ENCODE measurements around the gene ADGRE2. TPM values are rescaled to one million over a fixed set of nuclear protein-coding genes. Genes with fewer than 3 reads are reported as not detected.
"Not testable (repeated sequence)": the region's sequence is repeated elsewhere in the genome, so short reads cannot be mapped to it uniquely, and the experiment has no call there.

The ADGRE2 gene
- total RNA-seq (1 to 10 TPM; 1.0 to 5.3 TPM), polyA plus RNA-seq (1 to 10 TPM in 1 of 2 donors, under 1 TPM in 1; 0.40 to 1.3 TPM)

GRCh38 chr19:14778110-14778845, at the start of gene ADGRE2:
Gene ADGRE2, minus strand, starts transcription at chr19:14778560. Its CDS starts 1,804 bp downstream, at chr19:14776756.
- not testable (repeated sequence) for H3K9ac ChIP-seq (ENCODE audit: low read depth in 1 of 2, low read length in 2 of 2); DNase-seq (ENCODE audit: low spot score); H3K4me1 ChIP-seq (ENCODE audit: control insufficient read depth in 4 of 4, insufficient read depth in 4 of 4, low read length in 3 of 4); H3K36me3 ChIP-seq (ENCODE audit: control insufficient read depth in 4 of 4, insufficient read depth in 3 of 4, low read depth in 1 of 4, low read length in 3 of 4); H3K9me3 ChIP-seq (ENCODE audit: control insufficient read depth in 4 of 4, low read length in 3 of 4); H3K27me3 ChIP-seq (ENCODE audit: control insufficient read depth in 4 of 4, insufficient read depth in 4 of 4, low read length in 3 of 4); H3K27ac ChIP-seq (ENCODE audit: low read depth in 1 of 2, low read length in 2 of 2); H3K4me3 ChIP-seq (ENCODE audit: low read depth in 1 of 3, low read length in 3 of 3)
- WGBS, result 72% methylated on average over 12 of the region's 12 CpGs

DNA sequence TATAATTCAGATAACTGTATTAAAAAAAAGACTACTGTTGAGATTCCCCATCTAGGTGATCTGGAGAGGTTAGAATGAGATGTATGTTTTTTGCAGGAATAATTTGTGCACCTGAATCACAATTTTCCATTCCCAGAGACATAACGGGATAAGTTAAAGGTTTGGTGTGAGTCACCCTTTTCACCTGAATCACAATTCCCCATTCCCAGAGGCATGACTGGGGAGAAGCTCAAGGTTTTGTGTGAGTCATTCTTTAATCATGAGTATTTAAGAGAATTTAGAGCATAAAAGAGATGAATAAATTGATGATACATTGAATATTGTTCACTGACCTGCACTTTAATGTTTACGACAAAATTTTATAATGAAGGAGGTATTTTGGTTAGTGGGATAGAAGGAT, 47.6 kb upstream of the ADGRE2 start:
- no peak for DNase-seq (ENCODE audit: low spot score)
- H3K9ac ChIP-seq (ENCODE audit: low read depth in 1 of 2, low read length in 2 of 2), result no peak overlapping the region
- peaks cover 0 to 5% (median 3%) of the 10 kb centered on the region in 4 donors for H3K27me3 ChIP-seq (ENCODE audit: control insufficient read depth in 4 of 4, insufficient read depth in 4 of 4, low read length in 3 of 4)
- WGBS, result 86% methylated on average over 2 of the region's 2 CpGs
- peaks cover 0 to 8% (median 4%) of the 10 kb centered on the region in 4 donors for H3K9me3 ChIP-seq (ENCODE audit: control insufficient read depth in 4 of 4, low read length in 3 of 4)
- no peak for TF ChIP-seq FOXA1 (IDR thresholded peaks at IDR 0.05)
- no peak for TF ChIP-seq RXRA (IDR thresholded peaks at IDR 0.05)
- no peak for TF ChIP-seq GABPA (IDR thresholded peaks at IDR 0.05 in 1 of 2, conservative IDR thresholded peaks at IDR 0.05 in 1 of 2)
- TF ChIP-seq HNF4G (IDR thresholded peaks at IDR 0.05), result no peak
- TF ChIP-seq ATF3 (IDR thresholded peaks at IDR 0.05), result no peak
- TF ChIP-seq, protein P1, sequence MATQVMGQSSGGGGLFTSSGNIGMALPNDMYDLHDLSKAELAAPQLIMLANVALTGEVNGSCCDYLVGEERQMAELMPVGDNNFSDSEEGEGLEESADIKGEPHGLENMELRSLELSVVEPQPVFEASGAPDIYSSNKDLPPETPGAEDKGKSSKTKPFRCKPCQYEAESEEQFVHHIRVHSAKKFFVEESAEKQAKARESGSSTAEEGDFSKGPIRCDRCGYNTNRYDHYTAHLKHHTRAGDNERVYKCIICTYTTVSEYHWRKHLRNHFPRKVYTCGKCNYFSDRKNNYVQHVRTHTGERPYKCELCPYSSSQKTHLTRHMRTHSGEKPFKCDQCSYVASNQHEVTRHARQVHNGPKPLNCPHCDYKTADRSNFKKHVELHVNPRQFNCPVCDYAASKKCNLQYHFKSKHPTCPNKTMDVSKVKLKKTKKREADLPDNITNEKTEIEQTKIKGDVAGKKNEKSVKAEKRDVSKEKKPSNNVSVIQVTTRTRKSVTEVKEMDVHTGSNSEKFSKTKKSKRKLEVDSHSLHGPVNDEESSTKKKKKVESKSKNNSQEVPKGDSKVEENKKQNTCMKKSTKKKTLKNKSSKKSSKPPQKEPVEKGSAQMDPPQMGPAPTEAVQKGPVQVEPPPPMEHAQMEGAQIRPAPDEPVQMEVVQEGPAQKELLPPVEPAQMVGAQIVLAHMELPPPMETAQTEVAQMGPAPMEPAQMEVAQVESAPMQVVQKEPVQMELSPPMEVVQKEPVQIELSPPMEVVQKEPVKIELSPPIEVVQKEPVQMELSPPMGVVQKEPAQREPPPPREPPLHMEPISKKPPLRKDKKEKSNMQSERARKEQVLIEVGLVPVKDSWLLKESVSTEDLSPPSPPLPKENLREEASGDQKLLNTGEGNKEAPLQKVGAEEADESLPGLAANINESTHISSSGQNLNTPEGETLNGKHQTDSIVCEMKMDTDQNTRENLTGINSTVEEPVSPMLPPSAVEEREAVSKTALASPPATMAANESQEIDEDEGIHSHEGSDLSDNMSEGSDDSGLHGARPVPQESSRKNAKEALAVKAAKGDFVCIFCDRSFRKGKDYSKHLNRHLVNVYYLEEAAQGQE (IDR thresholded peaks at IDR 0.05), result no peak
- TF ChIP-seq YY1 (IDR thresholded peaks at IDR 0.05), result no peak
- TF ChIP-seq FOXA2 (IDR thresholded peaks at IDR 0.05), result no peak
- no peak for TF ChIP-seq RAD21 (IDR thresholded peaks at IDR 0.05)
- no peak for TF ChIP-seq SP1 (IDR thresholded peaks at IDR 0.05)
- TF ChIP-seq MAX (IDR thresholded peaks at IDR 0.05), result no peak
- TF ChIP-seq, protein P2, sequence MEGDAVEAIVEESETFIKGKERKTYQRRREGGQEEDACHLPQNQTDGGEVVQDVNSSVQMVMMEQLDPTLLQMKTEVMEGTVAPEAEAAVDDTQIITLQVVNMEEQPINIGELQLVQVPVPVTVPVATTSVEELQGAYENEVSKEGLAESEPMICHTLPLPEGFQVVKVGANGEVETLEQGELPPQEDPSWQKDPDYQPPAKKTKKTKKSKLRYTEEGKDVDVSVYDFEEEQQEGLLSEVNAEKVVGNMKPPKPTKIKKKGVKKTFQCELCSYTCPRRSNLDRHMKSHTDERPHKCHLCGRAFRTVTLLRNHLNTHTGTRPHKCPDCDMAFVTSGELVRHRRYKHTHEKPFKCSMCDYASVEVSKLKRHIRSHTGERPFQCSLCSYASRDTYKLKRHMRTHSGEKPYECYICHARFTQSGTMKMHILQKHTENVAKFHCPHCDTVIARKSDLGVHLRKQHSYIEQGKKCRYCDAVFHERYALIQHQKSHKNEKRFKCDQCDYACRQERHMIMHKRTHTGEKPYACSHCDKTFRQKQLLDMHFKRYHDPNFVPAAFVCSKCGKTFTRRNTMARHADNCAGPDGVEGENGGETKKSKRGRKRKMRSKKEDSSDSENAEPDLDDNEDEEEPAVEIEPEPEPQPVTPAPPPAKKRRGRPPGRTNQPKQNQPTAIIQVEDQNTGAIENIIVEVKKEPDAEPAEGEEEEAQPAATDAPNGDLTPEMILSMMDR (IDR thresholded peaks at IDR 0.05; ENCODE audit: low read depth, low read length, missing input control), result no peak
- TF ChIP-seq, protein P3, sequence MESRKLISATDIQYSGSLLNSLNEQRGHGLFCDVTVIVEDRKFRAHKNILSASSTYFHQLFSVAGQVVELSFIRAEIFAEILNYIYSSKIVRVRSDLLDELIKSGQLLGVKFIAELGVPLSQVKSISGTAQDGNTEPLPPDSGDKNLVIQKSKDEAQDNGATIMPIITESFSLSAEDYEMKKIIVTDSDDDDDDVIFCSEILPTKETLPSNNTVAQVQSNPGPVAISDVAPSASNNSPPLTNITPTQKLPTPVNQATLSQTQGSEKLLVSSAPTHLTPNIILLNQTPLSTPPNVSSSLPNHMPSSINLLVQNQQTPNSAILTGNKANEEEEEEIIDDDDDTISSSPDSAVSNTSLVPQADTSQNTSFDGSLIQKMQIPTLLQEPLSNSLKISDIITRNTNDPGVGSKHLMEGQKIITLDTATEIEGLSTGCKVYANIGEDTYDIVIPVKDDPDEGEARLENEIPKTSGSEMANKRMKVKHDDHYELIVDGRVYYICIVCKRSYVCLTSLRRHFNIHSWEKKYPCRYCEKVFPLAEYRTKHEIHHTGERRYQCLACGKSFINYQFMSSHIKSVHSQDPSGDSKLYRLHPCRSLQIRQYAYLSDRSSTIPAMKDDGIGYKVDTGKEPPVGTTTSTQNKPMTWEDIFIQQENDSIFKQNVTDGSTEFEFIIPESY (IDR thresholded peaks at IDR 0.05), result no peak
- TF ChIP-seq EGR1 (IDR thresholded peaks at IDR 0.05; ENCODE audit: low read depth in 2 of 2), result no peak
- TF ChIP-seq JUND (IDR thresholded peaks at IDR 0.05), result no peak
- TF ChIP-seq NR2F2 (IDR thresholded peaks at IDR 0.05), result no peak
- H3K4me3 ChIP-seq (ENCODE audit: low read depth in 1 of 3, low read length in 3 of 3), result no peak overlapping the region
- no peaks in the 10 kb centered on the region for H3K4me1 ChIP-seq (ENCODE audit: control insufficient read depth in 4 of 4, insufficient read depth in 4 of 4, low read length in 3 of 4)
- H3K27ac ChIP-seq (ENCODE audit: low read depth in 1 of 2, low read length in 2 of 2), result no peak overlapping the region
- H3K36me3 ChIP-seq (ENCODE audit: control insufficient read depth in 4 of 4, insufficient read depth in 3 of 4, low read depth in 1 of 4, low read length in 3 of 4), result no peaks in the 10 kb centered on the region
